ENCODE measurements around the gene ERBIN. TPM values are rescaled to one million over a fixed set of nuclear protein-coding genes. Genes with fewer than 3 reads are reported as not detected.
"Not testable (repeated sequence)": the region's sequence is repeated elsewhere in the genome, so short reads cannot be mapped to it uniquely, and the experiment has no call there.

Gene ERBIN
- total RNA-seq, 1 donor from 2014 or later, result 91.9 TPM

DNA sequence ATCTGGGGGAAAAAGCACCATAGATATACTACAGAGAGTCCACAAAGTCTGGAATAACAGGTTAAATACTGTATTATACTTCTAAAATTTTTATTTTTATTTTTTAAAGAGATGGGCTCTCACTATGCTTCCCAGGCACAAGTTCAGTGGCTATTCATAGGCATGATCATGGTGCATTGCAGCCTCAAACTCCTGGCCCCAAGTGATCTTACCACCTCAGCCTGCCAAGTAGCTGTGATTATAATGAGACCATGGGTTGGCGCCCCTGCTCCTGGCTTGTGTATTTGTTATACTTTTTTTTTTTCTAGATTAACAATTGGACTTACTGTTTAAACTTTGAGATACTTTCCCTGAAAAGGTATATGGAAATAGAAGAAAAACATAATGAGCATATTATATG lies 25.9 kb downstream of the ERBIN start:
- Histone ChIP-seq H3K9me3 (ENCODE audit: control insufficient read depth in 3 of 3, low read length in 3 of 3) (no peaks in the 10 kb centered on the region), H3K9ac (ENCODE audit: low read depth in 1 of 3, low read length in 3 of 3) (peak overlapping the region in 1 of 3 donors; percentile 36), H3K36me3 (ENCODE audit: control insufficient read depth in 3 of 3, insufficient read depth in 3 of 3, low read length in 3 of 3) (no peaks in the 10 kb centered on the region), H3K27ac (ENCODE audit: low read depth, low read length) (peak overlapping the region; percentile 1), H3K4me3 (ENCODE audit: low read length in 3 of 3) (peak overlapping the region in 1 of 3 donors; percentile 15), H3K4me1 (ENCODE audit: control insufficient read depth in 3 of 3, insufficient read depth in 3 of 3, low read length in 3 of 3) (peaks cover 10 to 17% (median 12%) of the 10 kb centered on the region in 3 donors), H3K27me3 (ENCODE audit: control insufficient read depth in 3 of 3, insufficient read depth in 3 of 3, low read length in 3 of 3) (no peaks in the 10 kb centered on the region)

- no peaks in the 10 kb centered on the region for H3K36me3 ChIP-seq (ENCODE audit: control insufficient read depth in 3 of 3, insufficient read depth in 3 of 3, low read length in 3 of 3)
- H3K4me3 ChIP-seq (ENCODE audit: low read length in 3 of 3), result no peak overlapping the region
- H3K27me3 ChIP-seq (ENCODE audit: control insufficient read depth in 3 of 3, insufficient read depth in 3 of 3, low read length in 3 of 3), result no peaks in the 10 kb centered on the region
- H3K4me1 ChIP-seq (ENCODE audit: control insufficient read depth in 3 of 3, insufficient read depth in 3 of 3, low read length in 3 of 3), result peaks cover 10 to 17% (median 12%) of the 10 kb centered on the region in 3 donors
- H3K9me3 ChIP-seq (ENCODE audit: control insufficient read depth in 3 of 3, low read length in 3 of 3), result no peaks in the 10 kb centered on the region
- H3K27ac ChIP-seq (ENCODE audit: low read depth, low read length), result no peak overlapping the region
- no peak overlapping the region for H3K9ac ChIP-seq (ENCODE audit: low read depth in 1 of 3, low read length in 3 of 3)
Observed at GRCh38 chr5:65954200-65954599, 27.8 kb downstream of the ERBIN start.

DNA sequence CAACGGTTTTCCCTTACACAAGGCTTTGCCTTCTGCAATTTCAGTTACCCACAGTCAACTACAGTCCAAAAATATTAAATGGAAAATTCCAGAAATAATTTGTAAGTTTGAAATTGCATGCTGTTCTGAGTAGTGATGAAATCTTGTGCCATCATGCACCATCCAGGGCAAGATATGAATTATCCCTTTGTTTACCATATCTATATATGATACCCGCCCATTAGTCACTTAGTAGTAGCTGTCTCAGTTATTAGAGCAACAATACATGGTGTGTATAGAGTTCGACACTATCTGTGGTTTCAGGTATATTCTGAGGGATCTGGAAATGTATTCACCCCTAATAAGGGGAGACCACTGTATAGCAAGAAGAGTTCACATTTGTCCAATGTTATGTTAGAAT lies 29.4 kb downstream of the ERBIN start:
- Histone ChIP-seq H3K27me3 (ENCODE audit: control insufficient read depth in 3 of 3, insufficient read depth in 3 of 3, low read length in 3 of 3) (no peaks in the 10 kb centered on the region), H3K27ac (ENCODE audit: low read depth, low read length) (no peak overlapping the region), H3K4me1 (ENCODE audit: control insufficient read depth in 3 of 3, insufficient read depth in 3 of 3, low read length in 3 of 3) (peaks cover 10 to 20% (median 17%) of the 10 kb centered on the region in 3 donors), H3K9ac (ENCODE audit: low read depth in 1 of 3, low read length in 3 of 3) (no peak overlapping the region), H3K36me3 (ENCODE audit: control insufficient read depth in 3 of 3, insufficient read depth in 3 of 3, low read length in 3 of 3) (no peaks in the 10 kb centered on the region), H3K9me3 (ENCODE audit: control insufficient read depth in 3 of 3, low read length in 3 of 3) (no peaks in the 10 kb centered on the region), H3K4me3 (ENCODE audit: low read length in 3 of 3) (no peak overlapping the region)

GRCh38 chr5:65957703-65958102 lies 31.3 kb downstream of the ERBIN start:
- H3K4me1 ChIP-seq (ENCODE audit: control insufficient read depth in 3 of 3, insufficient read depth in 3 of 3, low read length in 3 of 3), result peaks cover 13 to 19% (median 17%) of the 10 kb centered on the region in 3 donors
- not testable (repeated sequence) for H3K9me3 ChIP-seq (ENCODE audit: control insufficient read depth in 3 of 3, low read length in 3 of 3); H3K27me3 ChIP-seq (ENCODE audit: control insufficient read depth in 3 of 3, insufficient read depth in 3 of 3, low read length in 3 of 3); H3K4me3 ChIP-seq (ENCODE audit: low read length in 3 of 3); H3K36me3 ChIP-seq (ENCODE audit: control insufficient read depth in 3 of 3, insufficient read depth in 3 of 3, low read length in 3 of 3); H3K9ac ChIP-seq (ENCODE audit: low read depth in 1 of 3, low read length in 3 of 3); H3K27ac ChIP-seq (ENCODE audit: low read depth, low read length)

DNA sequence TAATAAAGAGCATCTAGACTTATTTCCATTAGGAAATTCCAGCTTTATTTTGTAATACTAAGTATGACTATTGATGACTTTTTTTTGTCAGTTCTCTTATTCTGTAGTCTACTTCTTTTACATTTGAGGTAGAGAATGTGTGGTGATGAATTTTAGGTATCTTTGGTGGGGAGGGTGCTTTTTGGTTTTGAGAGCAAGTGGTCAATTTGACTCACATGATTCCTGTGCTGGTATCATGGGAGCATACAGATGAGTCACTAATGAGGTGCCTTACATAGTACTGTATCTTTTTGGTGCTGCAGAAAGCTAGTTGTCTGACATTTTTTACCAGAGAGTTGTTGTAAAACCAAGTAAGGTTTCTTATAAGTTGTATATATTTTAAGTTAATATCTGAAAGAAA lies 35.3 kb downstream of the ERBIN start:
- Histone ChIP-seq H3K27ac (ENCODE audit: low read depth, low read length) (peak overlapping the region; percentile 13), H3K9ac (ENCODE audit: low read depth in 1 of 3, low read length in 3 of 3) (no peak overlapping the region), H3K9me3 (ENCODE audit: control insufficient read depth in 3 of 3, low read length in 3 of 3) (no peaks in the 10 kb centered on the region), H3K4me3 (ENCODE audit: low read length in 3 of 3) (no peak overlapping the region), H3K36me3 (ENCODE audit: control insufficient read depth in 3 of 3, insufficient read depth in 3 of 3, low read length in 3 of 3) (no peaks in the 10 kb centered on the region), H3K4me1 (ENCODE audit: control insufficient read depth in 3 of 3, insufficient read depth in 3 of 3, low read length in 3 of 3) (peaks cover 6 to 16% (median 8%) of the 10 kb centered on the region in 3 donors), H3K27me3 (ENCODE audit: control insufficient read depth in 3 of 3, insufficient read depth in 3 of 3, low read length in 3 of 3) (no peaks in the 10 kb centered on the region)

DNA sequence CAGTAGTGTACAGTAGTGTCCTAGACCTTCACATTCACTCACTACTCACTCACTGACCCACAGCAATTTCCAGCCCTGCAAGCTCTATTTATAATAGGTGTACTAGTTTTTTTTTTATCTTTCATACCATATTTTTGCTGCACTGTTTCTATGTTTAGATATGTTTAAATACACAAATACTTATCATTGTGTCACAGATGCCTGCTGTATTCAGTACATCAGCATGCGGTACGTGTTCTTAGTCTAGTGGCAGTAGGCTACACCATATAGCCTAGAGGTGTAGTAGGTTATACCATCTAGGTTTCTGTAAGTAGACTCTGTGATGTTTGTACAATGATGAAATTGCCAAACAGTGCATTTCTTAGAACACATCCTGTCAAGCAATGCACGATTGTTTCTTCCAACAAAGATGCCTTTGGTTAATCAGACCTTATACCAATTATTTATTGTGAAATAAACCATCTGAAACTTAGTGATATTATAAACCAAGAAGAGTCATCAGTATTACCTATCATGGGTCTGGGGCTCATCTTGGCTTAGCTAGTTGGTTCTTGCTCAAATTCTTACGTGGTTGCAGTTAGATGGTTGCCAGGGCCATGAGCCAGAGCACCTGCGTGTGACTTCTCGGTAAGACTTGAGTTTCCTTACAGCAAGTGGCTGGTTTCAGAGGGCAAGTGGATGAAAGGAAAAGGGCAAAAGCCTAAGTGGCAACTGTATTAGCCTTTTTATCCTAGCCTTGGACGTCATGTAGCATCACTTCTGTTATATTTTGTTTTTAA lies 41.1 kb downstream of the ERBIN start:
- H3K4me3 ChIP-seq (ENCODE audit: low read length in 3 of 3), result peak overlapping the region; percentile 3 to 38 (median 13)
- H3K4me1 ChIP-seq (ENCODE audit: control insufficient read depth in 3 of 3, insufficient read depth in 3 of 3, low read length in 3 of 3), result peaks cover 20 to 49% (median 22%) of the 10 kb centered on the region in 3 donors
- peak overlapping the region in 2 of 3 donors; percentile 11 to 22 for H3K9ac ChIP-seq (ENCODE audit: low read depth in 1 of 3, low read length in 3 of 3)
- H3K36me3 ChIP-seq (ENCODE audit: control insufficient read depth in 3 of 3, insufficient read depth in 3 of 3, low read length in 3 of 3), result no peaks in the 10 kb centered on the region
- H3K27ac ChIP-seq (ENCODE audit: low read depth, low read length), result peak overlapping the region; percentile 85
- H3K9me3 ChIP-seq (ENCODE audit: control insufficient read depth in 3 of 3, low read length in 3 of 3), result no peaks in the 10 kb centered on the region
- no peaks in the 10 kb centered on the region for H3K27me3 ChIP-seq (ENCODE audit: control insufficient read depth in 3 of 3, insufficient read depth in 3 of 3, low read length in 3 of 3)

GRCh38 chr5:65969539-65970393 lies 43.4 kb downstream of the ERBIN start:
- Histone ChIP-seq H3K36me3 (ENCODE audit: control insufficient read depth in 3 of 3, insufficient read depth in 3 of 3, low read length in 3 of 3) (no peaks in the 10 kb centered on the region), H3K27me3 (ENCODE audit: control insufficient read depth in 3 of 3, insufficient read depth in 3 of 3, low read length in 3 of 3) (no peaks in the 10 kb centered on the region), H3K4me3 (ENCODE audit: low read length in 3 of 3) (peak overlapping the region; percentile 8 to 45 (median 11)), H3K9me3 (ENCODE audit: control insufficient read depth in 3 of 3, low read length in 3 of 3) (no peaks in the 10 kb centered on the region), H3K9ac (ENCODE audit: low read depth in 1 of 3, low read length in 3 of 3) (peak overlapping the region; percentile 35 to 83 (median 68)), H3K4me1 (ENCODE audit: control insufficient read depth in 3 of 3, insufficient read depth in 3 of 3, low read length in 3 of 3) (peaks cover 19 to 49% (median 20%) of the 10 kb centered on the region in 3 donors), H3K27ac (ENCODE audit: low read depth, low read length) (peak overlapping the region; percentile 85)

GRCh38 chr5:65970481-65971367 lies 44.3 kb downstream of the ERBIN start:
- Histone ChIP-seq H3K27me3 (ENCODE audit: control insufficient read depth in 3 of 3, insufficient read depth in 3 of 3, low read length in 3 of 3) (no peaks in the 10 kb centered on the region), H3K4me3 (ENCODE audit: low read length in 3 of 3) (peak overlapping the region; percentile 8 to 45 (median 11)), H3K9ac (ENCODE audit: low read depth in 1 of 3, low read length in 3 of 3) (peak overlapping the region; percentile 35 to 83 (median 68)), H3K27ac (ENCODE audit: low read depth, low read length) (peak overlapping the region; percentile 85), H3K9me3 (ENCODE audit: control insufficient read depth in 3 of 3, low read length in 3 of 3) (no peaks in the 10 kb centered on the region), H3K4me1 (ENCODE audit: control insufficient read depth in 3 of 3, insufficient read depth in 3 of 3, low read length in 3 of 3) (peaks cover 19 to 45% (median 20%) of the 10 kb centered on the region in 3 donors), H3K36me3 (ENCODE audit: control insufficient read depth in 3 of 3, insufficient read depth in 3 of 3, low read length in 3 of 3) (no peaks in the 10 kb centered on the region)

GRCh38 chr5:65971643-65972042 lies 45.3 kb downstream of the ERBIN start:
- peaks cover 19 to 43% (median 20%) of the 10 kb centered on the region in 3 donors for H3K4me1 ChIP-seq (ENCODE audit: control insufficient read depth in 3 of 3, insufficient read depth in 3 of 3, low read length in 3 of 3)
- no peaks in the 10 kb centered on the region for H3K27me3 ChIP-seq (ENCODE audit: control insufficient read depth in 3 of 3, insufficient read depth in 3 of 3, low read length in 3 of 3)
- H3K36me3 ChIP-seq (ENCODE audit: control insufficient read depth in 3 of 3, insufficient read depth in 3 of 3, low read length in 3 of 3), result no peaks in the 10 kb centered on the region
- no peaks in the 10 kb centered on the region for H3K9me3 ChIP-seq (ENCODE audit: control insufficient read depth in 3 of 3, low read length in 3 of 3)
- H3K27ac ChIP-seq (ENCODE audit: low read depth, low read length), result peak overlapping the region; percentile 85
- peak overlapping the region in 1 of 3 donors; percentile 9 for H3K4me3 ChIP-seq (ENCODE audit: low read length in 3 of 3)
- peak overlapping the region in 1 of 3 donors; percentile 2 for H3K9ac ChIP-seq (ENCODE audit: low read depth in 1 of 3, low read length in 3 of 3)
